Measurements from ENCODE around the gene TBC1D1.

Gene TBC1D1

DNA sequence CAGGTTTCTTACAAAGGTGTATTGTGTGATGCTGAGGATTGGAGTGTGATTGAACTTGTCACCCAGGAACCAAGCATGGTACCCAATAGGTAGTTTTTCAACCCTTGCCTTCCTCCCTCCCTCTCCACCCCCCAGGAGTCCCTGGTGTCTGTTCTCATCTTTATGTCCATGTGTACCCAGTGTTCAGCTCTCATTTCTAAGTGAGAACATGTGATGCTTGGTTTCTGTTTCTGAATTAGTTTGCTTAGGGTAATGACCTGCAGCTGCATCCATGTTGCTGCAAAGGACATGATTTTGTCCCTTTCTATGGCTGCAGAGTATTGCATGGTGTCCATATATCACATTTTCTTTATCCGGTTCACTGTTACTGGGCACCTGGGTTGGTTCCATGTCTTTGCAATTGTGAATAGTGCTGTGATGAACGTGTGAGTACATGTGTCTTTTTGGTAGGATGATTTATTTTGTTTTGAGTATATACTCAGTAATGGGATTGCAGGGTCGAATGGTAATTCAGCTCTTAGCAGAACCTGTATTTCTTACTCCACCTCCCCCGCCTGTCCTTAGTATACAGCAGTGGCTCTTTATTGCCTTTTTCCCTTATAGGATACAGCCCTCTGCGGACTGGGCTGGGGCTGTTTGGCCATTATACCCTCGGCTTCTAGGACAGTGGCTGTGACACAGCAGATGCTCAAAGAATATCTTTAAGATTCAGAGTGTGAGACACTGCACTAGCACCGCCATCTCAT is 214.8 kb downstream of the TBC1D1 start:
- no peak for TF ChIP-seq ZC3H10 (CRISPR knock-in tag; IDR thresholded peaks at IDR 0.05)
- TF ChIP-seq CSRNP3 (CRISPR knock-in tag; IDR thresholded peaks at IDR 0.05), result no peak
- no peak for TF ChIP-seq ZNF70 (CRISPR knock-in tag; IDR thresholded peaks at IDR 0.05)
- no peak for ATAC-seq

DNA sequence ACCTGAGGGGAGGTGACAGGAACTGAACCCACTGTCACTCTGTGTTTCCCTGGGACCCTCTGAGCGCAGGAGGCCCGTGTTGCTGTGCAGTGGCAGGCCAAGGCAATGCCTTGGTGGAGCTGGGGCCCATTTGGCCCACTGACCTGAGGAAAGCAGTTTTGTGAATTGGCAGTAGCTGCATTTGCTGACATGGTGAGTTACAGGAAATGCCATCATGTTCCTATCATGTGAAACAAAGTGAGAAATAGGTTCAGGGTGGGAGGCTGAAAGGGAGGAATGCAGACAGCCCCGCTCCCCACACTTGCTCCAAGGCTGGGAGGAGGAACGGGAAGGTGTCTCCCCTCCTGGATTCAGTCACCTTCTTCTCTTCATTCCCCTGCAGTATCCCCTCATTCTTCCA is 215.4 kb downstream of the TBC1D1 start:
- ATAC-seq, result no peak
- TF ChIP-seq SNAI2 (CRISPR knock-in tag; IDR thresholded peaks at IDR 0.05), result no peak
- TF ChIP-seq ZFP30 (CRISPR knock-in tag; IDR thresholded peaks at IDR 0.05), result no peak
- TF ChIP-seq ZNF70 (CRISPR knock-in tag; IDR thresholded peaks at IDR 0.05), result no peak
- TF ChIP-seq ISL1 (CRISPR knock-in tag; IDR thresholded peaks at IDR 0.05), result no peak
- TF ChIP-seq ZNF8 (CRISPR knock-in tag; IDR thresholded peaks at IDR 0.05), result no peak
- TF ChIP-seq BACH2 (CRISPR knock-in tag; IDR thresholded peaks at IDR 0.05; ENCODE audit: borderline replicate concordance), result no peak
- no peak for TF ChIP-seq OSR1 (CRISPR knock-in tag; IDR thresholded peaks at IDR 0.05)
- no peak for TF ChIP-seq CSDC2 (CRISPR knock-in tag; IDR thresholded peaks at IDR 0.05)
- TF ChIP-seq, protein P1, sequence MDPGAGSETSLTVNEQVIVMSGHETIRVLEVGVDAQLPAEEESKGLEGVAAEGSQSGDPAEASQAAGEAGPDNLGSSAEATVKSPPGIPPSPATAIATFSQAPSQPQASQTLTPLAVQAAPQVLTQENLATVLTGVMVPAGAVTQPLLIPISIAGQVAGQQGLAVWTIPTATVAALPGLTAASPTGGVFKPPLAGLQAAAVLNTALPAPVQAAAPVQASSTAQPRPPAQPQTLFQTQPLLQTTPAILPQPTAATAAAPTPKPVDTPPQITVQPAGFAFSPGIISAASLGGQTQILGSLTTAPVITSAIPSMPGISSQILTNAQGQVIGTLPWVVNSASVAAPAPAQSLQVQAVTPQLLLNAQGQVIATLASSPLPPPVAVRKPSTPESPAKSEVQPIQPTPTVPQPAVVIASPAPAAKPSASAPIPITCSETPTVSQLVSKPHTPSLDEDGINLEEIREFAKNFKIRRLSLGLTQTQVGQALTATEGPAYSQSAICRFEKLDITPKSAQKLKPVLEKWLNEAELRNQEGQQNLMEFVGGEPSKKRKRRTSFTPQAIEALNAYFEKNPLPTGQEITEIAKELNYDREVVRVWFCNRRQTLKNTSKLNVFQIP (CRISPR knock-in tag; IDR thresholded peaks at IDR 0.05; ENCODE audit: borderline replicate concordance, low read depth), result no peak
- TF ChIP-seq ZC3H10 (CRISPR knock-in tag; IDR thresholded peaks at IDR 0.05), result no peak
- TF ChIP-seq ARNTL (CRISPR knock-in tag; IDR thresholded peaks at IDR 0.05; ENCODE audit: borderline replicate concordance, low read depth), result no peak
- TF ChIP-seq, protein P2, sequence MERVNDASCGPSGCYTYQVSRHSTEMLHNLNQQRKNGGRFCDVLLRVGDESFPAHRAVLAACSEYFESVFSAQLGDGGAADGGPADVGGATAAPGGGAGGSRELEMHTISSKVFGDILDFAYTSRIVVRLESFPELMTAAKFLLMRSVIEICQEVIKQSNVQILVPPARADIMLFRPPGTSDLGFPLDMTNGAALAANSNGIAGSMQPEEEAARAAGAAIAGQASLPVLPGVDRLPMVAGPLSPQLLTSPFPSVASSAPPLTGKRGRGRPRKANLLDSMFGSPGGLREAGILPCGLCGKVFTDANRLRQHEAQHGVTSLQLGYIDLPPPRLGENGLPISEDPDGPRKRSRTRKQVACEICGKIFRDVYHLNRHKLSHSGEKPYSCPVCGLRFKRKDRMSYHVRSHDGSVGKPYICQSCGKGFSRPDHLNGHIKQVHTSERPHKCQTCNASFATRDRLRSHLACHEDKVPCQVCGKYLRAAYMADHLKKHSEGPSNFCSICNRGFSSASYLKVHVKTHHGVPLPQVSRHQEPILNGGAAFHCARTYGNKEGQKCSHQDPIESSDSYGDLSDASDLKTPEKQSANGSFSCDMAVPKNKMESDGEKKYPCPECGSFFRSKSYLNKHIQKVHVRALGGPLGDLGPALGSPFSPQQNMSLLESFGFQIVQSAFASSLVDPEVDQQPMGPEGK (CRISPR knock-in tag; IDR thresholded peaks at IDR 0.05; ENCODE audit: borderline replicate concordance), result no peak
- no peak for TF ChIP-seq GLIS3 (CRISPR knock-in tag; IDR thresholded peaks at IDR 0.05)
- no peak for TF ChIP-seq ZFP3 (CRISPR knock-in tag; IDR thresholded peaks at IDR 0.05)
- no peak for TF ChIP-seq TOX (CRISPR knock-in tag; IDR thresholded peaks at IDR 0.05; ENCODE audit: borderline replicate concordance)
- no peak for TF ChIP-seq CSRNP3 (CRISPR knock-in tag; IDR thresholded peaks at IDR 0.05)

- TF ChIP-seq BACH2 (CRISPR knock-in tag; IDR thresholded peaks at IDR 0.05; ENCODE audit: borderline replicate concordance), result no peak
- TF ChIP-seq ZFP30 (CRISPR knock-in tag; IDR thresholded peaks at IDR 0.05), result no peak
- no peak for TF ChIP-seq CREB5 (CRISPR knock-in tag; IDR thresholded peaks at IDR 0.05; ENCODE audit: low read depth)
- no peak for TF ChIP-seq ESRRG (CRISPR knock-in tag; IDR thresholded peaks at IDR 0.05)
- no peak for TF ChIP-seq RARB (CRISPR knock-in tag; IDR thresholded peaks at IDR 0.05)
- ATAC-seq, result no peak
These were observed 216.1 kb downstream of the TBC1D1 start for GRCh38 chr4:38106886-38107514.

DNA sequence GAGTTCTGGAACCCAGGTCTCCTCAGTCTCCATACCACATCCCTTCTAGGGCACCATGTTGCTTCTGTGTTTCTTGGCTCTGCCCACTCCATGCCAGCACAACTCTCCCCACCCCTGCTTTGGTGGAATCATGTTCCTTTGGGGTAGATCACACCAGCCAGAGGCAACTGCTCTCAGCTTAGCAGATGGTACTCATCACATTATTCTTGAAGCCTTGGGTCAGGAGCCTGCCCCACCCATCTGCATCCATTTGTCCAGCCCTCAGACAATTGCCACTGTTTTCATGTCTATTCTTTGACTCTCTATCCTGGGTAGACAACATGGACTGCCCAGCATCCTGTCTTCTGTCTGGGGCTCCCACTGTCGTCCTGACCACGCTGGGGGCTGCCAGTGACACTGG is 216.9 kb downstream of the TBC1D1 start:
- TF ChIP-seq CSDC2 (CRISPR knock-in tag; IDR thresholded peaks at IDR 0.05) (no peak), ZC3H10 (CRISPR knock-in tag; IDR thresholded peaks at IDR 0.05) (no peak), OSR1 (CRISPR knock-in tag; IDR thresholded peaks at IDR 0.05) (no peak), ISL1 (CRISPR knock-in tag; IDR thresholded peaks at IDR 0.05) (no peak), ESRRG (CRISPR knock-in tag; IDR thresholded peaks at IDR 0.05) (no peak), ZFP3 (CRISPR knock-in tag; IDR thresholded peaks at IDR 0.05) (no peak)
- TF ChIP-seq, protein P1 (CRISPR knock-in tag; IDR thresholded peaks at IDR 0.05; ENCODE audit: borderline replicate concordance, low read depth), result no peak

More for the DNA sequence above, 216.9 kb downstream of the TBC1D1 start:
- ATAC-seq, result no peak
